HG02943 (cell line): ENCODE measurements around the gene MEGF11.

Experiments used
- ATAC-seq: cut with Tn5 transposase; IDR thresholded peaks from one replicate; pipeline ENCODE4 v1.9.1; 2021; ENCODE audit warnings: mild to moderate bottlenecking, low read depth, moderate library complexity; ENCODE audit not compliant: unreplicated experiment

Gene MEGF11

DNA sequence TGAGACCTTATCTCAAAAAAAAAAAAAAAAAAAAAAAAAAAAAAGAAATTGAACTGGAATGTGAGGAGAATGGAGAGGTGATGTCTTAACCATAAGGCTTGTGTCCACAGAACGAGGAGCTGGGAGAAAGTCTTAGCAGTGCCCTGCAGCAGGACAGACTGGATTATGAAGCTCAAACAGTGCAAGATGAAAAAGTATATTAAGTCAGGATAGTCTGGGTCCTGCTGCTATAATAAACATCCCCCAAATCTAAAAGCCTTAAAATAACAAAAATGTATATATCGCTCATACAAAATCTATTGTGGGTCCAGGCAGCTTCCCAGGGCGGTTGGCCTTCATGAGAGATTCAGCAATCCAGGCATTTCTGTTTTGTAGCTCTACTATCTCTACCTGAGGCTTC, 208.7 kb downstream of the MEGF11 start:
- no peak for ATAC-seq

DNA sequence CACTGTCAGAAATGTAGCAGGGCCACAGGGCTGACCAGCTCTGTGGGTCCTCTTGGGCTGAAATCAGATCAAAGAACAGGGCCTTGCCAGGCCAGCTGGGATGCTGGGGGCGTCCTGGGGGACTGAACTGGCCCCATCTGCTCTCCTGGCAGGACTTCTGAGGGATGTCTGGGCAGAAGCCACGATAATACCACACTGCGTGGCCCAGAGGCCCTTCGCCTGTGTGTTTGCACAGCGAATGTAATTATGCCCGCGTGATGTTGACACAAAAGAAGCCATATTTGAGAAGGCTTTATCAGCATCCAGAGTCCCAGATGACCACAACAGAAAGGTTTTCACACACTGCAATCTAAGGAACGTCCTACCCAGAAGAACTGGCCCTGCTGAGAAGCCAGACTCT, 210.3 kb downstream of the MEGF11 start:
- no peak for ATAC-seq

DNA sequence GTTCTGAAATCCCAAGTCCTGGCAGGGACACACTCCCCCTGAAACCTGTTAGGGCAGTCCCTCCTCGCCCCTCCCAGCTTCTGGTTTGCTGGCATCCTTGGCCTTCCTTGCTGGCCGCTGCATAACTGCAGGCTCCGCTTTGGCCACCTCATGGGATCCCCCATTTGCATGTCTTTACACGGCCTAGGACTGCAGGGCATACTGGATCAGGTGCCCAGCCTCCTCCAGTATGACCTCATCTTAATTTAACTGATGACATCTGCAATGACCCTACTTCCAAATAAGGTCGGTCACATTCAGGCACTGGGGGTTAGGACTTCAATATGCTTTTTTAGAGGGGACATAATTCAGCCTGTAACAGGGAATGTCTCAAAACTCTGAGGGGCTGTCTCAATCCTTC, 210.9 kb downstream of the MEGF11 start:
- no peak for ATAC-seq

DNA sequence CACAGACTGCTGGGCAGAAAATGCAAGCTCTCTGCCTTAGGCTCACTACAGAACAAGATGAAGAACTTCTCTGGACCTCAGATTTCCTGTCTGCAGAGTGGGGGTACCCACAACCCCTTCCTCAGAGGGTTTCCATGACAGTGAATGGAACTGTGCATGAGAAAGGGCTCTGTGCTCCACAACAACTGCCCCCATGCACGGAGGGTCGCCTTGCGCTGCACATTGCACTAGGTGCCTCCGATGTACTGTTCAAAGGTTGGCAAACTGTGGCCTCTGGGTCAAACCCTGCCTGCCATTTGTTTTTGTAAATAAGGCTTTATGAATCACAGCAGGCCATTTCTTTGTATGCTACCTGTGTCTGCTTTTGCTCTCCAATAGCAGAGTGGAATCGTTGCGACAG, 212.3 kb downstream of the MEGF11 start:
- no peak for ATAC-seq

DNA sequence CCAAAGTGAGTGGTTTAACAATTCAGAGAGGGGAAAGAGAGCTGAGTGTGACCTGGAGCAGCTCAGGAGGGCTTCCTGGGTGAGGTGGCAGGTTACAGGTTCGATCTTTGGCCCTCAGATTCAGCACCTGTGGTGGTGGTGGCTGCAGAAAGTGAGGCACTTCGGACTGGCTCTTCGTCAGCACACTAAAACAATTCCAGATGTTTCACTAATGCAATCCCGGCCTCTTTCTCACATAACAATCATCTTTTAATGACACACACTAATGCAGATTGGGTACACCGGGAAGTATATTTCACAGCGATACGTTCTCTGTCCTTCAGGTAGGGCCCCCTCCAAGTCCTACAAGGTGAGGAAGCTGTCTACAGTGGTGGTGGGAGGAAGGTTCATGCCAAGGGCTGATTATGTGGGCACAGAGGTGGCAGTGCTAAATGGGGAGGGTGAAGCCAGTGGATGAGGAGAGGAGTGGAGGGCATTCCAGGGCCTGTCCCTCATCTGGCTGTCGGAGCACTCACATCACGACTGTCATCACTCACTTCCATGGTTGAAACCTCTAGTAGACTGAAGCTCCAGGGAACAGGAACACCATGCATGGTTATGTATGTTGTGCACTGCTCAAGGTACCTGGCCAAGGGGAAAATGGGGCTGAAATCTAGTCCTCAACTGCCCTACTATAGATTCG, 213.2 kb downstream of the MEGF11 start:
- ATAC-seq: no peak

DNA sequence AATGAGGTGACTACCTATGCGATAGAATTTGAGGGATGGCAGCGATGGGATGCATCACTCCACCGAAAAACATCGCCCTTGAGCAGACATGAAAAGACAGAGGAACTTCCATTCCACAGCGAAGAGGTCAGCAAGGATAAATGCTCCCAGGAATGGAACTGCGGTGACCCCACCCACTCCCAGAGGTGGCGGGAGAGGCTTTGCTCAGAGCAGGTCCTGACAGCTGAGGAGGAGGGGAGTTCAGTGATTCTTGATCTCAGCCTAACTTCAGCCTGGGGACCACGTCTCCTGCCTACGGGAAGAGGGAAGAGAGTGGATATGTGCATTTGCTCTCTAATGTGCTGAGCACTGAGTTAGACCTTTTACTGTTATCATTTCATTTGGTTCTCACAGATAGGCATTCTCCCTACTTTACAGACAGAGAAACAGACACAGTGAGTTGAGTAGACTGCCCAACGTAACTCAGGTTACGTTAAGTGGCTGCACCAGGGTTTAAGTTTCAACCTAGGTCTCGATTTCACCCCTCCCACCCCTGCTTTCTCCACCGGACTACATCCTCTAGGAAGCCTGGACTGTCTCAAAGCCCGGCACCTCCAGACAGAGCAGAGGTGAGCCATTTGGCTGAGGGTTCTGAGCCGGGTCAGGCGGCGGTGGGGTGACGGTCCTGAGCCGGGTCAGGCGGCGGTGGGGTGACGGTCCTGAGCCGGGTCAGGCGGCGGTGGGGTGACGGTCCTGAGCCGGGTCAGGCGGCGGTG, 214.3 kb downstream of the MEGF11 start:
- ATAC-seq: no peak

DNA sequence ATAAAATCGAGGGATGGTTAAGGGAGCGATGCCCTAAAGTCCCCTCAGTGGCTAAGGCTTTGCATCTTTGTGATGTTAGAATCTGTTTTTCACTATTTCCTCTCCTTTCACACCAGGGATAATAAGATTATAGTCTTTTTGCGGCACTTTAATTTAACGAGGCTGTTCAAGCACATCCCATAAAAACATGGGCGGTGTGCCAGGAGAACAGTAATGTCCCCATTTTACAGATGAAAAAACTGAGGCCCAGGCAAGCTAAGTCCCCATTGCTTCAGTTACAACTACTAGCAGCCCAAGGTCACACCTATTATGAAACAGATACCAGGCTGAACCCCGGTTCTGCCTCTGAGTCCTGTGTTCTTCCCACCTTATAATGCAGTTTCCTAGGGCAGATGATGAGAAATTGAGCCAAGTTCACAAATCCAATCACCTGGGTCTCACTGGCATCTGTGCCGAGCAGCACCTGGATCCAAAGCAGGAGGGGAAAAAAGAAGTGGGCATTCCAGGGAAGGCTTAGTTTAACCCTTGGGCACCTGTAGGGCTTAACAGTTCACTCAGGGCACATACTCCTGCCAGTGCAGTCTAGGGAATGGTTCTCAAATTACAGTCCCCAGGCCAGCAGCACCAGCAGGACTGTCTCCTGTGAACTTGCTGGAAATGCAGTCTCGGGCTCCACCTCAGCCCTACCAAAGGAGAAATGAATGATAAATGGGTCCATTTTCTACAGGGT, 215.0 kb downstream of the MEGF11 start:
- no peak for ATAC-seq

DNA sequence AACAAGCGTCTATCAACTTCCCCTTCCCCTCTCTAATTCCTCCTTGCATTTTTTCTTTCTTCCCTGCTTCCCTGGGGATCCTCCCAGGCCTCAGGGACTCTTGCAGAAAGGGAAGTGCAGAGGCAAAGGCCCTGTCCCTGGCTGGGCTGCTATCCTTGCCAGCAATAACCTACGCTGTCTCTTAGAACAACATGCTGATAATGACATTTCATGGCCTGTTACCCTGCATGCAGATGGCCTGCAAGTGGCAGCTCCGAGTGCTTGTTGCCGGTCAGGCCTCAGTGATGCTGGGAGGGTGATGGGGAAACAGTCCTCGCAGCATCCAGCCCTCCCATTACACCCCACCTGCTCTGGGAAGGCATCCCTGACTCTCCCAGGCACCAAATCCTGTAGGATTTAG, 216.7 kb downstream of the MEGF11 start:
- ATAC-seq: no peak

DNA sequence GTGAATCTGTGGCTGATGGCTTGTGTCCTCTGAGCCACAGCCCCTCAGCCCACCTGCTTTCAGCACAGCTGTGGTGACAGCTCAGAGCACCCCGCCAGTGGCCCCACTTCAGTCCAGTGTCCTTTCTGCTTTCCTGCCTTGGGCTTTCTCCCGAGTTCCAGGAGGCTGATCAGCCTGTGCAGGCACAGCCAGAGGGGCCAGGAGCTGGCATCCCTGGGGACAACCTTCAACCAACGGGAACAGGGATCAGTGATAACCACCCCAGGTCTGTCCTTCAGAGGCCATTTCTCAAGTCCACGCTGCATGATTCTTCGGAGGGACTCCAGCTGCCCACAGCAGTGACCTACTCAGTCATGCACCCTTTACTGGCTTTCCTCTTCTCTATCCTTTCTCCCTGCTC, 217.6 kb downstream of the MEGF11 start:
- no peak for ATAC-seq

DNA sequence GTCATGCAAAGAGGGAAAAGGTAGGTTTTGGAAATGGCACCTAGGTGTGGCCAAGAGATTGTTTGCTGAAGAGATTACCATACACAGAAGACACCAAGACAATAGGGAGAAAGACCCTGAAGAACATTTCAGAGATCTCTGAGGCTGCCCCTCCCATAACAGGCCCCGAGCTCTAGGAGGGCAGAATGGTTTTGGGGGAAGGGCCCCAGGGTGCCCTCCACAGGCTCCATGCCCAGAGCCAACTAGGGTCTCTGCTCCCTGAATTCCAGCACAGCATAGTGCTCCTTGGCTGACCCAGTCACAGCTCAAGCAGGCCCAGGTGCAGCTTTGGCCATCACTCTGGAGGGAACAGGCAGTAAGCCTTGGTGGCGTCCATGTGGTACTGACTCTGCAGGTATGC, 220.4 kb downstream of the MEGF11 start:
- no peak for ATAC-seq

DNA sequence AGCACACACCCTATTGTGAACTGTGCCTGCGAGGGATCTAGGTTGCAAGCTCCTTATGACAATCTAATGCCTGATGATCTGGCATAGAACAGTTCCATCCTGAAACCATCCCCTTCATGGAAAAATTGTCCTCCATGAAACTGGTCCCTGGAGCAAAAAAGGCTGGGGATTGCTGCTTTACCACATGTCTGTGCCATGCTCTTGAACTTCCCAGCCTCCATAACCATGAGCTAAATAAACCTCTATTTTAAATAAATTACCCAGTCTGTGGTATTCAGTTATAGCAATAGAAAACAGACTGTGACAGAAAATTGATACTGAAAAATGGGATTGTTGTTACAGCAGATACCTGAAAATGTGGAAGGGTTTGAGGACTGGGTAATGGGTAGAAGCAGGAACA, 221.5 kb downstream of the MEGF11 start:
- ATAC-seq: no peak

DNA sequence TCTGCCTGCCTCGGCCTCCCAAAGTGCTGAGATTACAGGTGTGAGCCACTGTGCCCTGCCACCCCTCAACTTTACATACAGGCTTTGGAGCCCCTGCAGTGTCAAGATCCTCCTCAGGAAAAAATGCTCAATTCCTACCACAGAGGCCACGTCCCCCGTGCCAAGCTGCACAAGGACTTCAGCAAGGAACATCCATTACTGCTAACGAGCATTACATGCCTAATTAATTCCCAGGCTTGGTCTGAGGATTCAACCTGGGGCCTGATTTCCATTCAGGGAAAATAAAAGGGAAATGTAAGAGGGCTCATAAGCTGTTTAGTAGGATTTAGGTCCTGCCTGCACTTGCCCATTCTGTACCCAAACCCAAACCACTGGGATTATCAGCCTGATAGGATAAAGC, 222.9 kb downstream of the MEGF11 start:
- ATAC-seq: no peak

DNA sequence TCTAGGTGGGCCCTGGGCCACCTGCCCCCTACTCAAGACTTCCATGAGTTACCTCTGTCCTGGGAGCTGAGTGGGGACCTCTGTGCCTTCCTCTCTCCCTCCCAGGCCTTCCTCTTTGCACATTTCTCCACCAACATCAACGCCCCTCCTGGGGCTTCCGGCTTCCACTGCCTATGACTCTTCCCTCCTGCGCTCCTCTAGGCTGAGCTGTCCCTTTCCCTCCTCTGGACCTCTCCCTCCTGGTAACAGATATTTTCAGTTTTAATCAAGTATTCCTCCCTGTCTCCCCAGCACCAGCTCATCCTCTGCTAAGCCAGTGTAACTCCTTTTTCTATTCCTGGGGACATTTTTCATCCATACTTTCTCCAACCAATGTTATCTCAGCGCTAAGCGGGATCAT, 223.9 kb downstream of the MEGF11 start:
- no peak for ATAC-seq

DNA sequence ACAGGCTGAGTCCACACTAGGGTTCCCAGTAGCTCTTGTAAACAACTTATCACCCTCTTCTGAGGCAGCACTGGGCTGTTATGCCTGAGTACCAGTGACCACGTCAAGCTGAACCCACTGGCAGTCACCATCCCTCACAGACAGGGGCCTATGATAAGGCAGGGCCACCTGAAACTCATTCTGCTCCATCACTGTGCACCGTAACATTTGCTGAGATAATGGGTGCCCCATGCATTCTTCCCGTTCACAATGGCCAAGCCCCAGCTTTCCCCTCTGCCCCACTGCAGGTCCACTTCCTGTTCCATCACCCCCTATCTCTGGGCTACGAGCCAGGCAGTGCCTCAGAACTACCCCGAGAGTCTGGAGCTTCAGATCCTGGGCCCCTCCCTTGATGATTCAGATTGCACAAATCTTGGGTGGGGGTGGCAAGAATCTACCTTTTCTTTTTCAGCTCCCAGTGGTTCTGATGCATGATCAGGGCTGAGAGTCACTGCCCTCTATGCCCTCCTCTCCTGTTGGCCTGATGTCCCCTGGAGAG, 226.2 kb downstream of the MEGF11 start:
- ATAC-seq: no peak

DNA sequence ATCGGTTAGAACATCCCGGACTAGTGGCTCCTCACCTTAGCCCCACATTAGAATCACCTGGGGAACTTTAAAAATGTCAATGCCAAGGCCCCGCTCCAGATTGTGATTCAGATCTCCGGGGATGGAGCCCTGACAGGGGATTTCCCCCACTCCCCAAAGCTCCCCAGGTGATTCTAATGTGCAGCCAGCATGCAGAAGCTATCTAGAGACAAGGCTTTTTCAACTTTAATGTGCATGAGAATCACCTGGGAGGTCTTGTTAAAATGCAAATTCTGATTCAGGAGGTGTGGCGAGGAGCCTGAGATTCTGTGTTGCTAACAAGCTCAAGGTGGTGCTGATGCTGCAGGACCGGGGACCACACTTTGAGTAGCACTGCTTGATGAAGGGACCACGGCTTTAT, 227.6 kb downstream of the MEGF11 start:
- ATAC-seq: no peak

DNA sequence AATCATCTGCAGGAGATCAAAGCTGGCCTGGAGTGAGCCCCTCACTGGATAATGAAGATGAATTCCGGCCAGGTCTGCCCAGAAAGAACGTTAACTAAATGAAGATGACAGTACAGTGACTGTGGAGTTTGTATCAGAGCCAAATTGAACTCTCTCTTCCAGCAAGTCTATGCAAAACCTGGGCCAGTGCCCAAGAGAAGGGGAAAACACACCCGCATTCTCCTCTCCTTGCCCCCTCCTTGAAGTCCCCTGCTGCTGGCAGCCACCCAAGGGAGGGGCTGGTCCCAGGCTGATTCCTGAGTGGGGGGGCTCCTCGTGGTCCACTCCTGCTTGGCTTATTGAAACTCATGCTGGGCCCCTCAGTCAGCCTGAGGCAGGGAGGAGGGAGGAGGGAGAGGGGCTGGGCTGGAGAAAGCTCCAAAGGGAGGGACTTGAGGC, 228.5 kb downstream of the MEGF11 start:
- no peak for ATAC-seq

DNA sequence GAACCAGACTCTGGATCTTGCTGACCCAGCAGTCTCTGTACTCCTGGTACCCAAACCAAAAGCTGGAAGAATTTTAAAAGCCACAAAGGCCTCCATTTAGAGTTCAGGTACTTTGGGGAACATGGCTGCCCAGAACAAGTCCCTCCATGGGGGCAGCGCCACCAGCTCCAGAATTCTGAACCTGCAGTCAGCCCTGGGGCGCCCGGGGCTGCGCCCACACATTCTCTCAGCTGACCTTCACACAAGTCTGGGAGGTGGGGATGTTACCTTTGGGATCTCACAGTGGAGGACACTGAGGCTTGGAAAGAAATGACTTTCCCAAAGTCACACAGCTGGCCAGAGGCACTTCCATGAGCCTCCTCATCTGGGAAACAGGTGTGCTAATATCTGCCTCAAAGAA, 229.4 kb downstream of the MEGF11 start:
- ATAC-seq: no peak

DNA sequence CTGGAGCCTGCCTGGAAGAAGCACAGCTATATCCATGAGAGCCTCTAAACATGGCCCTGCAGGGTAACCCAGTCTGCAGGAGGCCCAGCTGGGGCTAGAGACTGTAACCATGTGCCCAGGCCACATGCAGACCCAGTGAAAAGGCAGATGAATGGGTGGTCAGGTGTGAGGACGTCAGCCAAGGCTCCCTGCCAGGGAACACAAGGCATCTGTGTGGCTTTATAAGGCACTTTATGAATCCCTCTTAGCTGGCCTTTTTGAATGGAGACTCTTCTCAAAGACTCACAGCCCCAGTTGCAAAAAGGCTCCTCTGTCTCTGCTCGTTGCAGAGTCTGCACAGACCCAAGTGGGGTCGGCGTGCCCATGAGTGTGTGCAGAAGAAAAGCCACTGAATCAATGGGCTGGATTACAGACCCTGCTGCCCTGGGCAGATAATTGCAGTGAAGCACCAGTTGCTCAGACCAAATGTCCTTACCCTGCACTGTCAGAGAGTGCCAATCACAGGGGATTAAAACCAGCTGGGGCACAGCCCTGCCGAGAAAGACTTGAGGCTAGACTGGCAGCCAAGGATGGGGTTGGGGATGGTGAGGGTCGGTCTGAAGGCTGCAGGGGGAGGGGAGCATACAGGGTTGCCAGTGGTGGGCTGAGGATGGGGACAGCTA, 230.1 kb downstream of the MEGF11 start:
- no peak for ATAC-seq

DNA sequence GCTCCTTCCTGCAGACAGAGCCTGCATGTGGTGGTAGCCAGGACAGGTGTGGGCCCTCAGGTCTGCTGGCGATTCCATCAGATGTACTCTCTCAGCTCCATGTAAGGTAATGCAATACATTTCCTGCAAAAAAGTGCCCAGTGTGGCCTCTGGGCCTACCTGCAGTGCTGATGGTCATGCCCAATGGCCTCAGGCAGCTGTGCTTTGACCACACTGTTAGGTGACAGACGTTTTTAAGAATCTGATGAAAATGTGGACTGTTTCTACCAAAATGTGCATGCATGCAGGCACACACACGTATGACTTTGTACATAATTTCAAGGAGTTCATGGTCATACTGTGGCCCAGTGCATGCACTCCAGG, 231.4 kb downstream of the MEGF11 start:
- no peak for ATAC-seq

DNA sequence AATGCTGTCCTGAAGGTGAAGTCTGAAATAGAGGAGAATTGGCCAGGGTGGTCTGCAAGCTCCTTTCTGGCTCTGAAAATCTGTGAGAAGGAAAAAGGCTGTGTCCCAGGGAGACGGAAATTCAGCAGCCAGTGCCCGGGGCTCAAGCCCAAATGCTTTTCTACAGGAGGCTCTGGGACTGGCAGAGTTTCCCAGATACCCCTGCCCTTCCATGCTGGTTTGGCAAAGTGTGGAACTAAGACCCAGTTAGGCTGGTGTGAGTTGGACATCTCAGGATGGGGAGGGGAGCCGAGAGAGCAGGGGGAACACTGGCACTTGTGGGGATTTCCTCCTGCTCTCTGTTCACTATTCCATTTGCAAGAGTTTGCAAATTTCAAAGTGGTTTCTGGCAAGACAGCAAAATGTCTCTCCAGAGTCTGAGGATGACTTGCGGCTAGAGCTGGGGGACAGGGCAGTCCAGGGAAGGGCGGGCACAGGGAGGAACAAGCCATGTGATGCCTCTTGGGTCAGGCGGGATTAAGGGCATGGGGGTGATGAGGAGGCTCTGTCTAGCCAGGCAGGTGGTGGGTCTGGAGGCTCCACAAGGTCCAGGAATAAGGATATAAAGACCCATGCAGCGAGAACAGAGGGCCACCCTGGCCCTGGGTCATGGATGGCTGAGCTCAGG, 231.9 kb downstream of the MEGF11 start:
- ATAC-seq: no peak
